Esophagus (tissue), 2 donors: ENCODE results near the gene LY6G5C. TPM values are rescaled to one million over a fixed set of nuclear protein-coding genes. Genes with fewer than 3 reads are reported as not detected.
A peak's percentile ranks its signal among the peaks of the same experiment; 100 is the strongest.
"Not testable (repeated sequence)": the region's sequence is repeated elsewhere in the genome, so short reads cannot be mapped to it uniquely, and the experiment has no call there.

ENCODE experiments used
- H3K27ac ChIP-seq, 2 donors: one replicate each; pipeline ENCODE4 v1.5.1; 2013; ENCODE audit warnings: low read depth in 2 of 2, mild to moderate bottlenecking in 2 of 2, inconsistent platforms in 1 of 2, low read length in 1 of 2, moderate library complexity in 1 of 2
- H3K27me3 ChIP-seq, 2 donors: one replicate each; pipeline ENCODE4 v1.6.1; 2013; ENCODE audit warnings: low read length in 2 of 2, control low read depth in 1 of 2, mild to moderate bottlenecking in 1 of 2; ENCODE audit not compliant: insufficient read depth in 2 of 2, control insufficient read depth in 1 of 2
- H3K36me3 ChIP-seq, 2 donors: one replicate each; pipeline ENCODE4 v1.6.1; 2013; ENCODE audit warnings: low read length in 1 of 2; ENCODE audit not compliant: control insufficient read depth in 2 of 2, insufficient read depth in 2 of 2
- H3K4me1 ChIP-seq, 2 donors: one replicate each; pipeline ENCODE4 v1.6.1; 2013; ENCODE audit warnings: low read length in 1 of 2; ENCODE audit not compliant: control insufficient read depth in 2 of 2, insufficient read depth in 2 of 2
- H3K4me3 ChIP-seq, 2 donors: one replicate each; pipeline ENCODE4 v1.5.1; 2013; ENCODE audit warnings: low read length in 2 of 2, mild to moderate bottlenecking in 2 of 2, low read depth in 1 of 2, moderate library complexity in 1 of 2
- H3K9me3 ChIP-seq, 2 donors: one replicate each; pipeline ENCODE4 v1.6.1; 2013; ENCODE audit warnings: mild to moderate bottlenecking in 2 of 2, low read depth in 1 of 2, low read length in 1 of 2, moderate library complexity in 1 of 2; ENCODE audit not compliant: control insufficient read depth in 2 of 2, insufficient read depth in 1 of 2
- WGBS, 2 donors: extraction: QIAGEN DNeasy Blood & Tissue Kit; methylation state at CpG; one replicate each; pipeline ENCODE4 v1.1.7; 2013; 5-methylcytosine and 5-hydroxymethylcytosine counted together
- polyA plus RNA-seq, 2 donors: library from polyadenylated mRNA; stranded (reverse); fragments of 200-250 nt; gene quantifications; one replicate each; pipeline ENCODE4 v1.2.3, GENCODE V29; 2013
- donor health status: healthy with polysubstance abuse.
- donor health status: Bipolar disorder and iron deficiency.

Gene LY6G5C
- polyA plus RNA-seq, 2 donors, result 0.76 to 1.1 TPM

DNA sequence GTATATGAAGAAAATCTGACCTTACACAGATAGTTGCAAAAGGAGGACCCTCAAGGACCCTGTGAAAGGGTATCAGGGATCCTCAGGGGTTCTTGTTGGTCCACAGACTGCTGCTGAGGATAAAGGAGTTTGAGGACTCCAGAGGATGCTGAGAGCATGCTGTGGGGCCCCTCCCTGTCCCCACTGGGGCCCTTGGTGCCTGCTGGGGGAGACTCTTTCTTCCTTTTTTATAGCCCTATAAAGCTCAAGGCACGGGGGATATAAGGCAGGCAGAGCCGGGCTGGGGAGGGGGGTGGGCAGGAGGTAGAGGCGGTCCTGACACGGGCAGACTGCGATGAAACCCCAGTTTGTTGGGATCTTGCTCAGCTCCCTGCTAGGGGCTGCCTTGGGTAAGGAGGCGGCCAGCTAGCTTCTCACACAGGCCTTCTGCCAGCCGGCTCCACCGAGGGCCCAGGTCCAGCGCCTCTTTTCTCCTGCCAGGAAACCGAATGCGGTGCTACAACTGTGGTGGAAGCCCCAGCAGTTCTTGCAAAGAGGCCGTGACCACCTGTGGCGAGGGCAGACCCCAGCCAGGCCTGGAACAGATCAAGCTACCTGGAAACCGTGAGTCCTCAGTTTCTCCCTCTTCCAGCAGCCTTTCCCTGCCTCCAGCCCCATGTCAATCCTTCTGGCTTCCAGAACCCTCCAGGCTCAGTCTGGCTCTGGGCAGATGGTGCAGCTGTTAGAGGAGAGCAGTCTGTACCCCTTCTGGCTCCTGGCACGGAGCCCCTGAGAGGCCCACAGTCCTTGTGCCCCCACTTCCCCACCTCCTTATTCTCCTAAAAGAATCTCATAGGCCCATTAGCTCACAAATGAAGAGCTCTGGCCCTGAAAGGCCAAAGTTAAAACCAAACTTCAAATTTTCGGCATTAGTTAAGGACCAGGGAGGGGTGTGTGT is 34.4 kb upstream of the LY6G5C start, which contains the start of gene LY6G6D:
LY6G6D (plus strand) TSS at position 327 of the 937 bp plus-strand sequence; CDS start at position 335, 8 bp downstream.
- Histone ChIP-seq H3K4me3 (no peak within 1 kb of the TSS), H3K27me3 (no peaks in the 10 kb centered on the region), H3K4me1 (peaks cover 0 to 44% of the 10 kb centered on the region in 2 donors), H3K9me3 (no peaks in the 10 kb centered on the region), H3K36me3 (no peaks in the 10 kb centered on the region), H3K27ac (peak within 1 kb of the TSS; percentile 8 to 59)
- WGBS, 2 donors, result 54 to 60% methylated on average over 15 to 16 of the region's 16 CpGs

DNA sequence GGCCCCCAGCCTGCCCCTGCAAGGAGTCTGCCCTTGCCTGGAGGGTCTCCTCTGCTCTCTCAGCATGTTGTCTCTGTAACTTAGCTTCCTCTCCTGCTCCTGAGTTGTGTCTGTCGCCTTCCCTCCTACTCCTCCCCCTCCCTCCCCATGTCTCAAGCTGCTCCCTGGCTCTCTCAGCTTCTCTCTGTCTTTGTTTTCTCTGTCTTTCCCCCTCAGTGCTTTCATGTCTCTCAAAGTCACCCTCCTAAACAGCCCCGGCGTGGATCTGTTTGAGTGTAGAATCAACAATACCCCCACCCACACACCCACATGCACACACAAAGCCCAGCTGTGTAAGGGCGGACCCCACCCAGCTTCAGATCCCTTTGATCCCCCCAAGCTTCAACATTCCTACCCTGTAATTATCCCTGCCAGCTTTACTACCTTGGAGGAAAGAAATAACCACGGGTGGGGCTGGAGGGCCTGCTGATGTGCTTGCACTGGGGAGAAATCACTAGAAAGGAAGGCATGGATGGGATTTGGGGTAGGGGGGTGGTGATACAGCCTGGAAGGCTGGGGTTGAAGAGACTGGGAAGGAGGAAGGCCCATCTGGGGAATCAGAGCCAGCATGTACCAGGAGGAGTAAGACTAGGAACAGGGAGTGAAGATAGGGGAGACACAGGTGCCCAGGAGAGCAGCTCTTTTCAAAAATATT is 33.3 kb upstream of the LY6G5C start:
- no peaks in the 10 kb centered on the region for H3K27me3 ChIP-seq
- H3K4me3 ChIP-seq, result no peak overlapping the region
- 29 to 33% methylated on average over 5 of the region's 5 CpGs for WGBS, 2 donors
- H3K27ac ChIP-seq, result peak overlapping the region; percentile 8 to 59
- no peaks in the 10 kb centered on the region for H3K9me3 ChIP-seq
- H3K4me1 ChIP-seq, result peaks cover 0 to 38% of the 10 kb centered on the region in 2 donors
- no peaks in the 10 kb centered on the region for H3K36me3 ChIP-seq

DNA sequence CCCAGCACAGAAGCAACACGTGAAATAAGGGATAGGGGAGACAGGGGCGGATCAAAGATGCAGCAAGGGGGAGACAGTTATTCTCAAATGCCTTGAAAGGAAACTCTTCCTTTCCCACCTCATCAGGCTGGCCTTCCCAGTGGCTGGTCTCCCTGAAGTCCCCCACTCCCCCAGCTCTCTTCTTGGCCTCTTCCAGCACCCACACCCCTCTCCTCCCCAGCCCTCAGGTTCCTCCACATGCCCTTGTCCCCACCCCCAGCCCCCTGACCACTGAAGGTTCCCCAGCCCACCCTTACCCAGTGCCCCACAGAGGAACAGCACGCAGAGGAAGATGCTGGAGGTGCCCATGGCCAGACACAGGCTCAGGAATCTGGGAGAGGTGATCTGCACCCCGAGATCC is 32.6 kb upstream of the LY6G5C start:
- Histone ChIP-seq H3K36me3 (no peaks in the 10 kb centered on the region), H3K9me3 (no peaks in the 10 kb centered on the region), H3K27ac (peak overlapping the region in 1 of 2 donors; percentile 59), H3K4me1 (peaks cover 0 to 31% of the 10 kb centered on the region in 2 donors), H3K27me3 (no peaks in the 10 kb centered on the region), H3K4me3 (no peak overlapping the region)
- WGBS, 2 donors, result 66 to 75% methylated on average over 4 of the region's 4 CpGs

DNA sequence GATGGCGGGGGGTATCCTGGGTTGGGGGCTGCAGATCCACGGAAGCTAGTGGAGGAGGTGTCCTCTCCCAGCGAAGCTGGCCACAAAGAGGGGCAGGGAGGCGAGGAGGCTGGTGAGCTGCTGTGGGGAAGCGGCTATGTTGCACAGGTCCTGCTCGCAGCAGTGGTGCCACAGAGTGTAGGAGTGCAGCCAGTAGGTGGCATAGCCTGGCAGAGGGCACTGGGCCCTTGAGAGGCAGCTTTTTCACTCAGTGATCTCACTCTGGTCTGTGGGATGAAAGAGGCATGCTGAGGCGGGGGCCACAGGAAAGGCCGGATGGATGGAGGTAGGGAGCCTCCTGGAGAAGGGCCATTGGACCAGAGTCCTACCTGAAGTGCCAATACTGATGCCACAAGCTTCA is 31.4 kb upstream of the LY6G5C start:
- Histone ChIP-seq H3K9me3 (no peaks in the 10 kb centered on the region), H3K4me3 (no peak overlapping the region), H3K36me3 (no peaks in the 10 kb centered on the region), H3K27ac (peak overlapping the region; percentile 80 to 86), H3K27me3 (no peaks in the 10 kb centered on the region), H3K4me1 (peaks cover 0 to 24% of the 10 kb centered on the region in 2 donors)
- WGBS, 2 donors, result 62 to 64% methylated on average over 8 of the region's 8 CpGs

DNA sequence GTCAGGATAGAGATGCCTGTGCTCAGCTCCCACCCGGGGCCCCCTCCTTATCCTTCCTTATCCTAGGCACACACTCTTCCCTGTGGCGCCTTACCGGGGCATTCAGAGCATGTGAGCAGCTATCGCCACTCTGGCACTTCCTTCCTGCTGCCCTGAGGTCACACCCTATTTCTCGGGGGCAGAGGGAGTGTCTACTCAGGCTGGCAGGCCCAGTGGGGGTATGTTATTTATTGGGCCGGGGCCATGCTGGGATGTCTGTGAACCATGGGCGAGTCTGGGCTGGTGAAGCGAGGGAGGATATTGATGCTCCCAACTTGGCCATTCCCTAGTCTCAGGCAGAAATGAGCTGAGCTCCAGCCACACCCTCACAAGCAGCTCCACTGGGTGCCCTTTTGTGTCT is 30.4 kb upstream of the LY6G5C start:
- H3K27me3 ChIP-seq, result no peaks in the 10 kb centered on the region
- peak overlapping the region; percentile 80 to 86 for H3K27ac ChIP-seq
- no peaks in the 10 kb centered on the region for H3K9me3 ChIP-seq
- H3K4me3 ChIP-seq, result no peak overlapping the region
- H3K36me3 ChIP-seq, result no peaks in the 10 kb centered on the region
- 35 to 46% methylated on average over 8 of the region's 8 CpGs for WGBS, 2 donors
- peaks cover 0 to 23% of the 10 kb centered on the region in 2 donors for H3K4me1 ChIP-seq

DNA sequence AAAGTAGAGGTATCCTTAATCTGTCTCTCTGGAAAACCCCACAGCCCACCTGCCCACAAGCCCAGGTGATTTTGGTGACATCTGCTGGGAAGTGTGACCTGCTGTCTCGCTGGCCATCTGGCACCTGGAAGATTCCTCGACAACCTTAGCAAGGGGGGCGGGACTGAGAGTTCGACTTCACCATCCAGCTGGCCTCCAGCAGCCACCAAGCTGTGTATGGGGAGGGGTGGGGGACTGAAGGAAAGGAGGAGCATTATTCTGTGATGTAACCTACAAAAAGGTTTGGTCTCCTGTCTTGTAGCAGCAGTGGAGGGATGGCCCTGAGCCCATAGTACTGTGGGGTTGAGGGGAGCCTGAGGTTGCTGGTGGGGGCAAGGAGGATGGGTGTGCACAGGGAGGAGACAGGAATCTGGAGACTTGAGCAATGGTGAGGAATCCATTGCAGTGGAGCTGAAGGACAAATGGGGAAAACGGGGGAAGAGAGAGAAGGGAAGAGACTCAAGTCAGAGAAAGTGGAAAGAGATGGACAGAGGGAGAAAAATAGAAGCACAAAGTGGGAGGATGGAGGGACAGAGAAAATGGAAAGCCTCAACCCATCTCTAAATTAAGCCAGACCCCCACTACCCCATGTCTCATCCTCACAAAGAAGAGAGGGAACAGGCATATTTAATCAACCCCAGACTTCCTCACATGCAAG is 29.8 kb upstream of the LY6G5C start:
- Histone ChIP-seq H3K27me3 (no peaks in the 10 kb centered on the region), H3K4me1 (peaks cover 0 to 23% of the 10 kb centered on the region in 2 donors), H3K27ac (peak overlapping the region; percentile 57 to 86), H3K9me3 (no peaks in the 10 kb centered on the region), H3K36me3 (no peaks in the 10 kb centered on the region), H3K4me3 (no peak overlapping the region)
- 54 to 69% methylated on average over 5 of the region's 5 CpGs for WGBS, 2 donors

DNA sequence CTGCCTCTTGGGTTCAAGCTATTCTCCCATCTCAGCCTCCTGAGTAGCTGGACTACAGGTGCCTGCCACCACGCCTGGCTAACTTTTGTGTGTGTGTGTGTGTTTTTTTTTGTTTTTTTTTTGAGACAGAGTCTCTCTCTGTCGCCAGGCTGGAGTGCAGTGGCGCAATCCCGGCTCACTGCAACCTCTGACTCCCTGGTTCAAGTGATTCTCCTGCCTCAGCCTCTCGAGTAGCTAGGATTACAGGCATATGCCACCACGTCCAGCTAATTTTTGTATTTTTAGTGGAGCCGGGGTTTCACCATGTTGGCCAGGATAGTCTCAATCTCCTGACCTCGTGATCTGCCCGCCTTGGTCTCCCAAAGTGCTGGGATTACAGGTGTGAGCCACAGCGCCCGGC is 28.3 kb upstream of the LY6G5C start:
- H3K4me1 ChIP-seq, result peaks cover 0 to 17% of the 10 kb centered on the region in 2 donors
- not testable (repeated sequence) for H3K36me3 ChIP-seq, H3K27me3 ChIP-seq, H3K9me3 ChIP-seq, H3K27ac ChIP-seq, H3K4me3 ChIP-seq
- 91 to 93% methylated on average over 11 of the region's 11 CpGs for WGBS, 2 donors

DNA sequence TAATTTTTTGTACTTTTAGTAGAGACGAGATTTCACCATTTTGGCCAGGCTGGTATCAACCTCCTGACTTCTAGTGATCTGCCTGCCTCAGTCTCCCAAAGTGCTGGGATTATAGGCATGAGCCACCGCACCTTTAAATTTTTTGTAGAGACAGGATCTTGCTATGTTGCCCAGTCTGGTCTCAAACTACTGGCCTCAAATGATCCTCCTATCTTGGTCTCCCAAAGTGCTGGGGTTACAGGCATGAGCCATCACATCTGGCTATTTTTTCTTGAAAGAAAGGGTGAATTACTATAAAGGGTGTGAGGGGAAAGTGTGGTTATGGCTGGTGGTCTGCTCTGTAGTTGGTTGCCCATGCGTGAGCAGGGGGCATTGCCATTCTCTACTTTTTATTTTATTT is 27.4 kb upstream of the LY6G5C start:
- WGBS, 2 donors, result 94 to 97% methylated on average over 3 of the region's 3 CpGs
- H3K27ac ChIP-seq, result no peak overlapping the region
- no peaks in the 10 kb centered on the region for H3K9me3 ChIP-seq
- H3K4me1 ChIP-seq, result peaks cover 0 to 11% of the 10 kb centered on the region in 2 donors
- H3K36me3 ChIP-seq, result no peaks in the 10 kb centered on the region
- no peak overlapping the region for H3K4me3 ChIP-seq
- no peaks in the 10 kb centered on the region for H3K27me3 ChIP-seq

DNA sequence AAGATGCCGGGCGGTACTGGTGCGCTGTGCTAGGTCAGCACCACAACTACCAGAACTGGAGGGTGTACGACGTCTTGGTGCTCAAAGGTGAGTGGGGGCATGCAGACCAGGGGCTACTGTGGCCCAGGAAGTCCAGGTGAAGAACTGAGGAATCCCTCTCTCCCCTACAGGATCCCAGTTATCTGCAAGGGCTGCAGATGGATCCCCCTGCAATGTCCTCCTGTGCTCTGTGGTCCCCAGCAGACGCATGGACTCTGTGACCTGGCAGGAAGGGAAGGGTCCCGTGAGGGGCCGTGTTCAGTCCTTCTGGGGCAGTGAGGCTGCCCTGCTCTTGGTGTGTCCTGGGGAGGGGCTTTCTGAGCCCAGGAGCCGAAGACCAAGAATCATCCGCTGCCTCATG is 26.8 kb upstream of the LY6G5C start:
- Histone ChIP-seq H3K27me3 (no peaks in the 10 kb centered on the region), H3K4me3 (no peak overlapping the region), H3K9me3 (no peaks in the 10 kb centered on the region), H3K4me1 (peaks cover 0 to 10% of the 10 kb centered on the region in 2 donors), H3K27ac (no peak overlapping the region), H3K36me3 (no peaks in the 10 kb centered on the region)
- WGBS, 2 donors, result 89 to 93% methylated on average over 10 of the region's 10 CpGs
